HEK293 (cell line): Measurements from ENCODE around the gene FAM78B.
A peak's percentile ranks its signal among the peaks of the same experiment; 100 is the strongest.

Experiments used
- CTCF ChIA-PET: fragments of 350-600 bp; formaldehyde crosslinking; extraction: SDS; loops from one replicate; lab custom pipeline; 2021; ENCODE audit warnings: antibody characterized with exemption; lab: Yijun Ruan, JAX
- POLR2A ChIA-PET: fragments of 300-600 bp; formaldehyde crosslinking; extraction: SDS; loops from one replicate; lab custom pipeline; 2020; ENCODE audit warnings: antibody characterized with exemption, inconsistent platforms; lab: Yijun Ruan, JAX
- H3K27ac ChIP-seq: fragments of 200-500 bp; sonication (Bioruptor generic); 2 replicates; pipeline ENCODE4 v1.5.1; 2014; ENCODE audit warnings: low read depth, low read length, control low read depth, inconsistent platforms; ENCODE audit errors: extremely low read depth
- H3K36me3 ChIP-seq, 2 experiments: fragments of 200-500 bp in 1 of 2; sonication (Bioruptor generic) in 1 of 2; 1 replicate in 1 of 2; 2 replicates in 1 of 2; pipeline ENCODE4 v1.5.1; 2014 to 2017; ENCODE audit warnings: inconsistent platforms in 2 of 2, low read length in 2 of 2; ENCODE audit not compliant: control insufficient read depth in 2 of 2, insufficient read depth in 1 of 2
- H3K4me1 ChIP-seq: fragments of 200-500 bp; sonication (Bioruptor generic); 2 replicates; pipeline ENCODE4 v1.5.1; 2014; ENCODE audit warnings: mild to moderate bottlenecking, low read length, inconsistent platforms; ENCODE audit not compliant: control insufficient read depth, insufficient read depth
- H3K4me3 ChIP-seq: 2 replicates; pipeline ENCODE4 v1.5.1; 2011; ENCODE audit warnings: low read depth, mild to moderate bottlenecking, control low read depth, low read length, moderate library complexity
- H3K9me3 ChIP-seq: fragments of 200-500 bp; sonication (Bioruptor generic); 2 replicates; pipeline ENCODE4 v1.5.1; 2014; ENCODE audit warnings: low read depth, low read length, inconsistent platforms; ENCODE audit not compliant: control insufficient read depth, insufficient read depth
- BCL11B ChIP-seq: fragments of 450-650 bp; formaldehyde crosslinking; IDR thresholded peaks from 2 replicates; pipeline ENCODE4 v1.5.1; 2016; ENCODE audit warnings: low read depth, missing biosample characterization, missing genetic modification characterization
- HOXD13 ChIP-seq: sonication (generic); formaldehyde crosslinking; IDR thresholded peaks from 2 replicates; pipeline ENCODE4 v1.8.0; 2022; ENCODE audit warnings: missing genetic modification reagents, borderline replicate concordance
- MYNN ChIP-seq: fragments of 450-650 bp; formaldehyde crosslinking; IDR thresholded peaks from 2 replicates; pipeline ENCODE4 v1.5.1; 2016; ENCODE audit warnings: missing biosample characterization, missing genetic modification characterization, borderline replicate concordance
- ZBTB20 ChIP-seq: fragments of 450-650 bp; formaldehyde crosslinking; IDR thresholded peaks from 2 replicates; pipeline ENCODE4 v1.5.1; 2016; ENCODE audit warnings: missing biosample characterization, missing genetic modification characterization
- ZNF146 ChIP-seq: fragments of 450-650 bp; formaldehyde crosslinking; IDR thresholded peaks from 2 replicates; pipeline ENCODE4 v1.5.1; 2016; ENCODE audit warnings: missing biosample characterization, missing genetic modification characterization
- ZNF248 ChIP-seq: fragments of 450-650 bp; formaldehyde crosslinking; IDR thresholded peaks from 2 replicates; pipeline ENCODE4 v1.5.1; 2017; ENCODE audit warnings: missing biosample characterization, missing genetic modification characterization
- ZNF335 ChIP-seq: fragments of 450-650 bp; formaldehyde crosslinking; conservative IDR thresholded peaks from 2 replicates; pipeline ENCODE4 v1.5.1; 2016; ENCODE audit warnings: missing biosample characterization, missing genetic modification characterization
- ZNF341 ChIP-seq: fragments of 450-650 bp; formaldehyde crosslinking; IDR thresholded peaks from 2 replicates; pipeline ENCODE4; 2016; ENCODE audit warnings: low read depth, missing biosample characterization, missing genetic modification characterization
- ZNF391 ChIP-seq: fragments of 450-650 bp; formaldehyde crosslinking; IDR thresholded peaks from 2 replicates; pipeline ENCODE4 v1.5.1; 2016; ENCODE audit warnings: low read depth, missing biosample characterization, missing genetic modification characterization, borderline replicate concordance
- ZNF664 ChIP-seq: fragments of 450-650 bp; formaldehyde crosslinking; IDR thresholded peaks from 2 replicates; pipeline ENCODE4 v1.5.1; 2016; ENCODE audit warnings: missing biosample characterization, missing genetic modification characterization
- ZNF791 ChIP-seq: fragments of 450-650 bp; formaldehyde crosslinking; IDR thresholded peaks from 2 replicates; pipeline ENCODE4 v1.5.1; 2016; ENCODE audit warnings: missing biosample characterization, missing genetic modification characterization
- TF ChIP-seq, protein P1 (sequence below): fragments of 450-650 bp; formaldehyde crosslinking; conservative IDR thresholded peaks from 2 replicates; pipeline ENCODE4 v1.5.1; 2016; ENCODE audit warnings: low read depth, missing biosample characterization, missing genetic modification characterization
- TF ChIP-seq, protein P2 (sequence below): fragments of 450-650 bp; formaldehyde crosslinking; IDR thresholded peaks from 2 replicates; pipeline ENCODE4 v1.5.1; 2016; ENCODE audit warnings: missing biosample characterization, missing genetic modification characterization
- TF ChIP-seq, protein P3 (sequence below): fragments of 450-650 bp; formaldehyde crosslinking; IDR thresholded peaks from 2 replicates; pipeline ENCODE4 v1.5.1; 2016; ENCODE audit warnings: missing biosample characterization, missing genetic modification characterization
- TF ChIP-seq, protein P4 (sequence below): fragments of 450-650 bp; formaldehyde crosslinking; IDR thresholded peaks from 2 replicates; pipeline ENCODE4 v1.5.1; 2016; ENCODE audit warnings: missing biosample characterization, missing genetic modification characterization

Gene FAM78B

DNA sequence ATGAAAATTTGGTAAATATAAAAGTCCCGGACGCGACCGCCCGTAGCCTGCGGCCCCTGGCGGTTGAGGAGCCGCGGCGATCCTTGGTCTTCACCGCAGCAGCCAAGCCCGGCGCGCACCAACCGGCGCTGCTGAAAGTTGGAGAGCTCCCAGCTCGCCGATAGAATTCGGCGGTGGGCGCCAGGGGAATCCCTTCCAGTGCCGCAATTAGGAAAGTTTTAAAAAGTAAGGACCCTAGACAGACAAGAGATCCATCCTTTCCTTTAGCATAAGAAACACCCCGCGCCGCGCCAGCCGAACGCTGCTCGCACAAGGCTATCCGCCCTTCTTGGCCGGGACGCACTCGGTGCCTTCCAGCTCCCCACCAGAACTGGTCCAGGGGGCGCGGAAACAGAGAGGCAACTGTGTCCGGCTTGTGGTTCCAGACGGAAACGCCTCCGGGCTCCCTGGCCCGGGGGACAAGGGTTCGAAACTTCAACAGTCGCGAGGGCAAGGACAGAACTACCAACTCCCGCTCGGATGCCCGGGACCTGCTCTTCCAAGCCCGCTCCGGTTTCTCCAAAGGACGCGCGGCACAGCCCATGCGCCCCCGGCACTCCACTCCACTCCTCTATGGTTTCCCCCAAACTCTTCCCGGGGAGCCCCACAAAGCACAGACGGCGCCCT lies 1.7 kb downstream of the FAM78B start (continued):
- TF ChIP-seq, protein P1, sequence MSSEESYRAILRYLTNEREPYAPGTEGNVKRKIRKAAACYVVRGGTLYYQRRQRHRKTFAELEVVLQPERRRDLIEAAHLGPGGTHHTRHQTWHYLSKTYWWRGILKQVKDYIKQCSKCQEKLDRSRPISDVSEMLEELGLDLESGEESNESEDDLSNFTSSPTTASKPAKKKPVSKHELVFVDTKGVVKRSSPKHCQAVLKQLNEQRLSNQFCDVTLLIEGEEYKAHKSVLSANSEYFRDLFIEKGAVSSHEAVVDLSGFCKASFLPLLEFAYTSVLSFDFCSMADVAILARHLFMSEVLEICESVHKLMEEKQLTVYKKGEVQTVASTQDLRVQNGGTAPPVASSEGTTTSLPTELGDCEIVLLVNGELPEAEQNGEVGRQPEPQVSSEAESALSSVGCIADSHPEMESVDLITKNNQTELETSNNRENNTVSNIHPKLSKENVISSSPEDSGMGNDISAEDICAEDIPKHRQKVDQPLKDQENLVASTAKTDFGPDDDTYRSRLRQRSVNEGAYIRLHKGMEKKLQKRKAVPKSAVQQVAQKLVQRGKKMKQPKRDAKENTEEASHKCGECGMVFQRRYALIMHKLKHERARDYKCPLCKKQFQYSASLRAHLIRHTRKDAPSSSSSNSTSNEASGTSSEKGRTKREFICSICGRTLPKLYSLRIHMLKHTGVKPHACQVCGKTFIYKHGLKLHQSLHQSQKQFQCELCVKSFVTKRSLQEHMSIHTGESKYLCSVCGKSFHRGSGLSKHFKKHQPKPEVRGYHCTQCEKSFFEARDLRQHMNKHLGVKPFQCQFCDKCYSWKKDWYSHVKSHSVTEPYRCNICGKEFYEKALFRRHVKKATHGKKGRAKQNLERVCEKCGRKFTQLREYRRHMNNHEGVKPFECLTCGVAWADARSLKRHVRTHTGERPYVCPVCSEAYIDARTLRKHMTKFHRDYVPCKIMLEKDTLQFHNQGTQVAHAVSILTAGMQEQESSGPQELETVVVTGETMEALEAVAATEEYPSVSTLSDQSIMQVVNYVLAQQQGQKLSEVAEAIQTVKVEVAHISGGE (tag by site-specific recombination): peak; percentile 48; the same call in 1 of the 2 replicates
- TF ChIP-seq, protein P2, sequence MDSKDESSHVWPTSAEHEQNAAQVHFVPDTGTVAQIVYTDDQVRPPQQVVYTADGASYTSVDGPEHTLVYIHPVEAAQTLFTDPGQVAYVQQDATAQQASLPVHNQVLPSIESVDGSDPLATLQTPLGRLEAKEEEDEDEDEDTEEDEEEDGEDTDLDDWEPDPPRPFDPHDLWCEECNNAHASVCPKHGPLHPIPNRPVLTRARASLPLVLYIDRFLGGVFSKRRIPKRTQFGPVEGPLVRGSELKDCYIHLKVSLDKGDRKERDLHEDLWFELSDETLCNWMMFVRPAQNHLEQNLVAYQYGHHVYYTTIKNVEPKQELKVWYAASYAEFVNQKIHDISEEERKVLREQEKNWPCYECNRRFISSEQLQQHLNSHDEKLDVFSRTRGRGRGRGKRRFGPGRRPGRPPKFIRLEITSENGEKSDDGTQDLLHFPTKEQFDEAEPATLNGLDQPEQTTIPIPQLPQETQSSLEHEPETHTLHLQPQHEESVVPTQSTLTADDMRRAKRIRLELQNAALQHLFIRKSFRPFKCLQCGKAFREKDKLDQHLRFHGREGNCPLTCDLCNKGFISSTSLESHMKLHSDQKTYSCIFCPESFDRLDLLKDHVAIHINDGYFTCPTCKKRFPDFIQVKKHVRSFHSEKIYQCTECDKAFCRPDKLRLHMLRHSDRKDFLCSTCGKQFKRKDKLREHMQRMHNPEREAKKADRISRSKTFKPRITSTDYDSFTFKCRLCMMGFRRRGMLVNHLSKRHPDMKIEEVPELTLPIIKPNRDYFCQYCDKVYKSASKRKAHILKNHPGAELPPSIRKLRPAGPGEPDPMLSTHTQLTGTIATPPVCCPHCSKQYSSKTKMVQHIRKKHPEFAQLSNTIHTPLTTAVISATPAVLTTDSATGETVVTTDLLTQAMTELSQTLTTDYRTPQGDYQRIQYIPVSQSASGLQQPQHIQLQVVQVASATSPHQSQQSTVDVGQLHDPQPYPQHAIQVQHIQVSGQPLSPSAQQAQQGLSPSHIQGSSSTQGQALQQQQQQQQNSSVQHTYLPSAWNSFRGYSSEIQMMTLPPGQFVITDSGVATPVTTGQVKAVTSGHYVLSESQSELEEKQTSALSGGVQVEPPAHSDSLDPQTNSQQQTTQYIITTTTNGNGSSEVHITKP (tag by site-specific recombination): peak; percentile 62
- TF ChIP-seq ZNF335 (tag by site-specific recombination) (peak; percentile 74), ZNF391 (no peak), ZNF341 (tag by site-specific recombination) (0 out of 2 replicates have a peak, but pooled peaks have one; percentile 22), ZNF791 (no peak), MYNN (tag by site-specific recombination) (peak; percentile 25; the same call in 1 of the 2 replicates), ZNF664 (tag by site-specific recombination) (no peak), ZBTB20 (tag by site-specific recombination) (peak; percentile 50; the same call in 1 of the 2 replicates)
- TF ChIP-seq, protein P3, sequence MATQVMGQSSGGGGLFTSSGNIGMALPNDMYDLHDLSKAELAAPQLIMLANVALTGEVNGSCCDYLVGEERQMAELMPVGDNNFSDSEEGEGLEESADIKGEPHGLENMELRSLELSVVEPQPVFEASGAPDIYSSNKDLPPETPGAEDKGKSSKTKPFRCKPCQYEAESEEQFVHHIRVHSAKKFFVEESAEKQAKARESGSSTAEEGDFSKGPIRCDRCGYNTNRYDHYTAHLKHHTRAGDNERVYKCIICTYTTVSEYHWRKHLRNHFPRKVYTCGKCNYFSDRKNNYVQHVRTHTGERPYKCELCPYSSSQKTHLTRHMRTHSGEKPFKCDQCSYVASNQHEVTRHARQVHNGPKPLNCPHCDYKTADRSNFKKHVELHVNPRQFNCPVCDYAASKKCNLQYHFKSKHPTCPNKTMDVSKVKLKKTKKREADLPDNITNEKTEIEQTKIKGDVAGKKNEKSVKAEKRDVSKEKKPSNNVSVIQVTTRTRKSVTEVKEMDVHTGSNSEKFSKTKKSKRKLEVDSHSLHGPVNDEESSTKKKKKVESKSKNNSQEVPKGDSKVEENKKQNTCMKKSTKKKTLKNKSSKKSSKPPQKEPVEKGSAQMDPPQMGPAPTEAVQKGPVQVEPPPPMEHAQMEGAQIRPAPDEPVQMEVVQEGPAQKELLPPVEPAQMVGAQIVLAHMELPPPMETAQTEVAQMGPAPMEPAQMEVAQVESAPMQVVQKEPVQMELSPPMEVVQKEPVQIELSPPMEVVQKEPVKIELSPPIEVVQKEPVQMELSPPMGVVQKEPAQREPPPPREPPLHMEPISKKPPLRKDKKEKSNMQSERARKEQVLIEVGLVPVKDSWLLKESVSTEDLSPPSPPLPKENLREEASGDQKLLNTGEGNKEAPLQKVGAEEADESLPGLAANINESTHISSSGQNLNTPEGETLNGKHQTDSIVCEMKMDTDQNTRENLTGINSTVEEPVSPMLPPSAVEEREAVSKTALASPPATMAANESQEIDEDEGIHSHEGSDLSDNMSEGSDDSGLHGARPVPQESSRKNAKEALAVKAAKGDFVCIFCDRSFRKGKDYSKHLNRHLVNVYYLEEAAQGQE (tag by site-specific recombination): peak; percentile 90

DNA sequence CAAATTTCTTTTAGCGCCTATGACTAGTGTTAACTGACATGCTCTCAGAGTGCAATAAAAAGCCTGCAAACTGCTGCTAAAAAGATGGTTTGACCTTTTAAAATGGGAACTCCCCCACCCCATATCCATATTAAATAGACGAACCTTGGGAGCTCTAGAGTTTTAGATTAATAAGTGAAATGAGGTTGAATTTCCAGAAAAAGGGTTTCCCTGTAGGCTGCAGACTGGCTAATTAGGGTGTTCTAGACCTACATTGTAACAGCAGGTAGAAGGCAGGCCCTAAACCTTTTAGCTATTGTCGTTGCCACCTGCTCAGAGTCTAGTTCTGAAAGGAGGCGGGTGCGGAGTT lies 2.2 kb downstream of the FAM78B start:
- no peak overlapping the region for H3K27ac ChIP-seq
- ChIA-PET POLR2A (no interaction called here), CTCF (interaction anchor here (0.6 to 1.2 kb wide), 11 partner anchors 8 to 893 kb away, joined by 3 to 5 read pairs (median 3); no protein-coding TSS in a partner anchor)
- TF ChIP-seq ZNF248 (tag by site-specific recombination) (no peak), ZNF146 (tag by site-specific recombination) (no peak), BCL11B (tag by site-specific recombination) (no peak), HOXD13 (CRISPR knock-in tag) (no peak)
- TF ChIP-seq, protein P4, sequence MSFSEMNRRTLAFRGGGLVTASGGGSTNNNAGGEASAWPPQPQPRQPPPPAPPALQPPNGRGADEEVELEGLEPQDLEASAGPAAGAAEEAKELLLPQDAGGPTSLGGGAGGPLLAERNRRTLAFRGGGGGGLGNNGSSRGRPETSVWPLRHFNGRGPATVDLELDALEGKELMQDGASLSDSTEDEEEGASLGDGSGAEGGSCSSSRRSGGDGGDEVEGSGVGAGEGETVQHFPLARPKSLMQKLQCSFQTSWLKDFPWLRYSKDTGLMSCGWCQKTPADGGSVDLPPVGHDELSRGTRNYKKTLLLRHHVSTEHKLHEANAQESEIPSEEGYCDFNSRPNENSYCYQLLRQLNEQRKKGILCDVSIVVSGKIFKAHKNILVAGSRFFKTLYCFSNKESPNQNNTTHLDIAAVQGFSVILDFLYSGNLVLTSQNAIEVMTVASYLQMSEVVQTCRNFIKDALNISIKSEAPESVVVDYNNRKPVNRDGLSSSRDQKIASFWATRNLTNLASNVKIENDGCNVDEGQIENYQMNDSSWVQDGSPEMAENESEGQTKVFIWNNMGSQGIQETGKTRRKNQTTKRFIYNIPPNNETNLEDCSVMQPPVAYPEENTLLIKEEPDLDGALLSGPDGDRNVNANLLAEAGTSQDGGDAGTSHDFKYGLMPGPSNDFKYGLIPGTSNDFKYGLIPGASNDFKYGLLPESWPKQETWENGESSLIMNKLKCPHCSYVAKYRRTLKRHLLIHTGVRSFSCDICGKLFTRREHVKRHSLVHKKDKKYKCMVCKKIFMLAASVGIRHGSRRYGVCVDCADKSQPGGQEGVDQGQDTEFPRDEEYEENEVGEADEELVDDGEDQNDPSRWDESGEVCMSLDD: no peak
- H3K36me3 ChIP-seq: no peaks in the 10 kb centered on the region
- no peaks in the 10 kb centered on the region; the same call in 1 of the 2 replicates for H3K4me1 ChIP-seq
- no peaks in the 10 kb centered on the region for H3K9me3 ChIP-seq
- no peak overlapping the region for H3K4me3 ChIP-seq
